ENCODE measurements around the gene ITGAE. TPM values are rescaled to one million over a fixed set of nuclear protein-coding genes. Genes with fewer than 3 reads are reported as not detected.

The ITGAE gene
- total and polyA plus RNA-seq, 10 of the 15 experiments (the other 5 are each of a cell fraction or from before 2014, with no cell fraction given) = 13.1 to 161 (median 34.8) TPM

DNA sequence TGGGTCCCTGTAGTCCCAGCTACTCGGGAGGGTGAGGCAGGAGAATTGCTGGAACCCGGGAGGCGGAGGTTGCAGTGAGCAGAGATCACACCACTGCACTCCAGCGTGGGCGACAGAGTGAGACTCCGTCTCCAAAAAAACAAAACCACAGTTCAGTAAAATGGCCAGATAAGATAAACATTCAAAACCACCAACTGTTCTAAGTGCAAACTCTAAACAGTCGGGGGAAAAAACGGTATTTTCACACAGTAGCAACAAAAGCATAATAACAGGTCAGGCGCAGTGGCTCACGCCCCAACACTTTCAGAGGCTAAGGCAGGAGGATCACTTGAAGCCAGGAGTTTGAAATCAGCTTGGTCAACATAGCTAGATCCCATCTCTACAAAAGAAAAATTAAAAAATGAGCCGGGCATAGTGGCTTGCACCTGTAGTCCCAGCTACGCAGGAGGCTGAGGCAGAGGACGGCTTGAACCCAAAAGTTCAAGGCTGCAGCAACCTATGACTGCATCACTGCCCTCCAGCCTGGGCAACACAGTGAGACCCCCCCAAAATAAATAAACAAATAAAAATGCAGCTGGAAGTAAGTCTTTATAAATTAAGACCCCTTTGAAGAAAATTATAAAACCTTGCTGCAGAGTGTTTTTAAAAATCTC lies 88.1 kb downstream of the ITGAE start (continued):
- TF ChIP-seq TARDBP (IDR thresholded peaks at IDR 0.05; ENCODE audit: borderline replicate concordance) (no peak), SMARCA5 (IDR thresholded peaks at IDR 0.05) (no peak), USF2 (IDR thresholded peaks at IDR 0.05; ENCODE audit: borderline replicate concordance, low read depth, low read length) (no peak), NR2C1 (IDR thresholded peaks at IDR 0.05) (no peak), GABPA (IDR thresholded peaks at IDR 0.05; ENCODE audit: low read depth) (0 out of 2 replicates have a peak, but pooled peaks have one; percentile 8), BHLHE40 (IDR thresholded peaks at IDR 0.05; ENCODE audit: borderline replicate concordance in 1 of 2, low read depth in 2 of 2, low read length in 1 of 2) (peak in 1 of 2 experiments; percentile 67; a peak in 1 of 4 replicates), ETV6 (conservative IDR thresholded peaks at IDR 0.05 in 1 of 2, IDR thresholded peaks at IDR 0.05 in 1 of 2; ENCODE audit: borderline replicate concordance in 1 of 2, low read depth in 1 of 2) (no peak), RB1 (IDR thresholded peaks at IDR 0.05; ENCODE audit: borderline replicate concordance) (no peak), FOS (IDR thresholded peaks at IDR 0.05; ENCODE audit: borderline replicate concordance, extremely low read depth, insufficient read length) (no peak), MEF2B (IDR thresholded peaks at IDR 0.05; ENCODE audit: partially characterized antibody, poor library complexity, severe bottlenecking) (peak; percentile 41), POLR2A (IDR thresholded peaks at IDR 0.05; ENCODE audit: low read depth, low read length) (no peak), BCL11A (IDR thresholded peaks at IDR 0.05; ENCODE audit: low read depth, low read length) (no peak), ZBTB33 (IDR thresholded peaks at IDR 0.05) (0 out of 2 replicates have a peak, but pooled peaks have one; percentile 19), ZNF24 (IDR thresholded peaks at IDR 0.05) (peak; percentile 30; the same call in 1 of the 2 replicates), SIN3A (IDR thresholded peaks at IDR 0.05; ENCODE audit: low read depth, low read length) (no peak), IRF5 (IDR thresholded peaks at IDR 0.05; ENCODE audit: borderline replicate concordance) (no peak; the same call in 1 of the 2 replicates)
- TF ChIP-seq, protein P1, sequence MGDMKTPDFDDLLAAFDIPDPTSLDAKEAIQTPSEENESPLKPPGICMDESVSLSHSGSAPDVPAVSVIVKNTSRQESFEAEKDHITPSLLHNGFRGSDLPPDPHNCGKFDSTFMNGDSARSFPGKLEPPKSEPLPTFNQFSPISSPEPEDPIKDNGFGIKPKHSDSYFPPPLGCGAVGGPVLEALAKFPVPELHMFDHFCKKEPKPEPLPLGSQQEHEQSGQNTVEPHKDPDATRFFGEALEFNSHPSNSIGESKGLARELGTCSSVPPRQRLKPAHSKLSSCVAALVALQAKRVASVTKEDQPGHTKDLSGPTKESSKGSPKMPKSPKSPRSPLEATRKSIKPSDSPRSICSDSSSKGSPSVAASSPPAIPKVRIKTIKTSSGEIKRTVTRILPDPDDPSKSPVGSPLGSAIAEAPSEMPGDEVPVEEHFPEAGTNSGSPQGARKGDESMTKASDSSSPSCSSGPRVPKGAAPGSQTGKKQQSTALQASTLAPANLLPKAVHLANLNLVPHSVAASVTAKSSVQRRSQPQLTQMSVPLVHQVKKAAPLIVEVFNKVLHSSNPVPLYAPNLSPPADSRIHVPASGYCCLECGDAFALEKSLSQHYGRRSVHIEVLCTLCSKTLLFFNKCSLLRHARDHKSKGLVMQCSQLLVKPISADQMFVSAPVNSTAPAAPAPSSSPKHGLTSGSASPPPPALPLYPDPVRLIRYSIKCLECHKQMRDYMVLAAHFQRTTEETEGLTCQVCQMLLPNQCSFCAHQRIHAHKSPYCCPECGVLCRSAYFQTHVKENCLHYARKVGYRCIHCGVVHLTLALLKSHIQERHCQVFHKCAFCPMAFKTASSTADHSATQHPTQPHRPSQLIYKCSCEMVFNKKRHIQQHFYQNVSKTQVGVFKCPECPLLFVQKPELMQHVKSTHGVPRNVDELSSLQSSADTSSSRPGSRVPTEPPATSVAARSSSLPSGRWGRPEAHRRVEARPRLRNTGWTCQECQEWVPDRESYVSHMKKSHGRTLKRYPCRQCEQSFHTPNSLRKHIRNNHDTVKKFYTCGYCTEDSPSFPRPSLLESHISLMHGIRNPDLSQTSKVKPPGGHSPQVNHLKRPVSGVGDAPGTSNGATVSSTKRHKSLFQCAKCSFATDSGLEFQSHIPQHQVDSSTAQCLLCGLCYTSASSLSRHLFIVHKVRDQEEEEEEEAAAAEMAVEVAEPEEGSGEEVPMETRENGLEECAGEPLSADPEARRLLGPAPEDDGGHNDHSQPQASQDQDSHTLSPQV (IDR thresholded peaks at IDR 0.05) = no peak
- TF ChIP-seq, protein P2, sequence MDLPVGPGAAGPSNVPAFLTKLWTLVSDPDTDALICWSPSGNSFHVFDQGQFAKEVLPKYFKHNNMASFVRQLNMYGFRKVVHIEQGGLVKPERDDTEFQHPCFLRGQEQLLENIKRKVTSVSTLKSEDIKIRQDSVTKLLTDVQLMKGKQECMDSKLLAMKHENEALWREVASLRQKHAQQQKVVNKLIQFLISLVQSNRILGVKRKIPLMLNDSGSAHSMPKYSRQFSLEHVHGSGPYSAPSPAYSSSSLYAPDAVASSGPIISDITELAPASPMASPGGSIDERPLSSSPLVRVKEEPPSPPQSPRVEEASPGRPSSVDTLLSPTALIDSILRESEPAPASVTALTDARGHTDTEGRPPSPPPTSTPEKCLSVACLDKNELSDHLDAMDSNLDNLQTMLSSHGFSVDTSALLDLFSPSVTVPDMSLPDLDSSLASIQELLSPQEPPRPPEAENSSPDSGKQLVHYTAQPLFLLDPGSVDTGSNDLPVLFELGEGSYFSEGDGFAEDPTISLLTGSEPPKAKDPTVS (IDR thresholded peaks at IDR 0.05; ENCODE audit: low read depth, low read length) = no peak

Data from GM12878 (cell line).